CD4-positive, alpha-beta T cell treated with Interleukin-6 for 4 hours (primary cell): ENCODE measurements around the gene TBC1D22A.
"Not testable (repeated sequence)": the region's sequence is repeated elsewhere in the genome, so short reads cannot be mapped to it uniquely, and the experiment has no call there.

Experiments
- DNase-seq: peaks from one replicate; pipeline ENCODE4 v3.0.0-alpha.2; 2020; ENCODE audit warnings: mixed read lengths

The TBC1D22A gene

GRCh38 chr22:46762238-46763050 lies at the start of gene TBC1D22A:
TBC1D22A (plus strand) TSS chr22:46762650; CDS start chr22:46762787, 137 bp downstream.
- DNase-seq: peak; percentile 96

- no peak for DNase-seq
Observed at GRCh38 chr22:46714550-46714949, 47.9 kb upstream of the TBC1D22A start.

- DNase-seq: no peak
Observed at GRCh38 chr22:46719921-46720320, 42.5 kb upstream of the TBC1D22A start.

- DNase-seq: no peak
Observed at GRCh38 chr22:46721501-46722085, 40.9 kb upstream of the TBC1D22A start.

GRCh38 chr22:46723882-46724281 lies 38.6 kb upstream of the TBC1D22A start:
- no peak for DNase-seq

GRCh38 chr22:46725096-46725495 lies 37.4 kb upstream of the TBC1D22A start:
- no peak for DNase-seq

GRCh38 chr22:46726066-46726985 lies 36.1 kb upstream of the TBC1D22A start:
- DNase-seq: no peak

GRCh38 chr22:46726986-46727317 lies 35.5 kb upstream of the TBC1D22A start:
- DNase-seq: no peak

- DNase-seq: no peak
Observed at GRCh38 chr22:46727813-46728364, 34.6 kb upstream of the TBC1D22A start.

GRCh38 chr22:46728470-46728869 lies 34.0 kb upstream of the TBC1D22A start:
- DNase-seq: no peak

- DNase-seq: no peak
Observed at GRCh38 chr22:46730568-46731245, 31.7 kb upstream of the TBC1D22A start.

GRCh38 chr22:46731246-46732040 lies 31.0 kb upstream of the TBC1D22A start:
- DNase-seq: peak; percentile 10

- DNase-seq: no peak
Observed at GRCh38 chr22:46732041-46732379, 30.4 kb upstream of the TBC1D22A start.

GRCh38 chr22:46732513-46732912 lies 29.9 kb upstream of the TBC1D22A start:
- no peak for DNase-seq

- DNase-seq: not testable (repeated sequence)
Observed at GRCh38 chr22:46734213-46734722, 28.2 kb upstream of the TBC1D22A start.

GRCh38 chr22:46734830-46735453 lies 27.5 kb upstream of the TBC1D22A start:
- peak; percentile 84 for DNase-seq

GRCh38 chr22:46735747-46736608 lies 26.5 kb upstream of the TBC1D22A start:
- DNase-seq: no peak

- DNase-seq: no peak
Observed at GRCh38 chr22:46736705-46737104, 25.7 kb upstream of the TBC1D22A start.

GRCh38 chr22:46737105-46737975 lies 25.1 kb upstream of the TBC1D22A start:
- DNase-seq: peak; percentile 65
